ENCODE measurements around the gene ERN1. TPM values are rescaled to one million over a fixed set of nuclear protein-coding genes. Genes with fewer than 3 reads are reported as not detected.
A peak's percentile ranks its signal among the peaks of the same experiment; 100 is the strongest.

ERN1 gene
- total and polyA plus RNA-seq, 2 of the 13 experiments (the other 11 are each of a cell fraction or from before 2014, with no cell fraction given), result 6.0 to 12.7 TPM

- TF ChIP-seq MLLT10 (CRISPR knock-in tag; IDR thresholded peaks at IDR 0.05) (no peak), HNF4A (CRISPR knock-in tag; IDR thresholded peaks at IDR 0.05) (0 out of 2 replicates have a peak, but pooled peaks have one; percentile 55), ZSCAN12 (CRISPR knock-in tag; IDR thresholded peaks at IDR 0.05) (no peak), ZBTB8A (CRISPR knock-in tag; IDR thresholded peaks at IDR 0.05; ENCODE audit: borderline replicate concordance, low read depth) (no peak), ZNF292 (CRISPR knock-in tag; IDR thresholded peaks at IDR 0.05; ENCODE audit: borderline replicate concordance, low read depth) (peak; percentile 79; the same call in 1 of the 2 replicates), U2AF2 (IDR thresholded peaks at IDR 0.05; ENCODE audit: low read depth, low read length) (no peak), RFXAP (CRISPR knock-in tag; IDR thresholded peaks at IDR 0.05; ENCODE audit: borderline replicate concordance) (peak; percentile 18; the same call in 1 of the 2 replicates), ZNF138 (CRISPR knock-in tag; IDR thresholded peaks at IDR 0.05; ENCODE audit: low read depth) (no peak), ZNF562 (CRISPR knock-in tag; IDR thresholded peaks at IDR 0.05; ENCODE audit: borderline replicate concordance) (no peak), ZNF879 (CRISPR knock-in tag; IDR thresholded peaks at IDR 0.05) (no peak), ZNF10 (CRISPR knock-in tag; IDR thresholded peaks at IDR 0.05; ENCODE audit: borderline replicate concordance, low read depth) (no peak), ATF6 (CRISPR knock-in tag; conservative IDR thresholded peaks at IDR 0.05) (no peak), KLF13 (CRISPR knock-in tag; IDR thresholded peaks at IDR 0.05) (peak; percentile 36; the same call in 1 of the 2 replicates), ZNF280D (CRISPR knock-in tag; IDR thresholded peaks at IDR 0.05) (peak; percentile 40; the same call in 1 of the 2 replicates), ZC3H4 (CRISPR knock-in tag; IDR thresholded peaks at IDR 0.05; ENCODE audit: borderline replicate concordance) (no peak), ATRX (CRISPR knock-in tag; IDR thresholded peaks at IDR 0.05; ENCODE audit: borderline replicate concordance) (no peak), HDAC2 (CRISPR knock-in tag; IDR thresholded peaks at IDR 0.05) (peak; percentile 85)
- TF ChIP-seq, protein P1, sequence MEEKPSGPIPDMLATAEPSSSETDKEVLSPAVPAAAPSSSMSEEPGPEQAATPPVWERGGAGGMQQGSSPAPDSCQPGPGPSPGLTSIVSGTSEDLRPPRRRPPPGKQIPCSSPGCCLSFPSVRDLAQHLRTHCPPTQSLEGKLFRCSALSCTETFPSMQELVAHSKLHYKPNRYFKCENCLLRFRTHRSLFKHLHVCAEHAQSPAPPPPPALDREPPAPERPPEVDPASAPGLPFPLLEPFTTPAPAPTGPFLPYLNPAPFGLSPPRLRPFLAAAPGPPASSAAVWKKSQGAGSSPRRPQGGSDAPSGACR (CRISPR knock-in tag; IDR thresholded peaks at IDR 0.05), result peak; percentile 84; the same call in 1 of the 2 replicates
- TF ChIP-seq, protein P2, sequence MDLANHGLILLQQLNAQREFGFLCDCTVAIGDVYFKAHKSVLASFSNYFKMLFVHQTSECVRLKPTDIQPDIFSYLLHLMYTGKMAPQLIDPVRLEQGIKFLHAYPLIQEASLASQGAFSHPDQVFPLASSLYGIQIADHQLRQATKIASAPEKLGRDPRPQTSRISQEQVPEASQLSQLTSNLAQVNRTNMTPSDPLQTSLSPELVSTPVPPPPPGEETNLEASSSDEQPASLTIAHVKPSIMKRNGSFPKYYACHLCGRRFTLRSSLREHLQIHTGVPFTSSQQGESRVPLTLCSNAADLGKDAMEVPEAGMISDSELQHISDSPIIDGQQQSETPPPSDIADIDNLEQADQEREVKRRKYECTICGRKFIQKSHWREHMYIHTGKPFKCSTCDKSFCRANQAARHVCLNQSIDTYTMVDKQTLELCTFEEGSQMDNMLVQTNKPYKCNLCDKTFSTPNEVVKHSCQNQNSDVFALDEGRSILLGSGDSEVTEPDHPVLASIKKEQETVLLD (CRISPR knock-in tag; IDR thresholded peaks at IDR 0.05; ENCODE audit: low read depth), result no peak
- TF ChIP-seq, protein P3, sequence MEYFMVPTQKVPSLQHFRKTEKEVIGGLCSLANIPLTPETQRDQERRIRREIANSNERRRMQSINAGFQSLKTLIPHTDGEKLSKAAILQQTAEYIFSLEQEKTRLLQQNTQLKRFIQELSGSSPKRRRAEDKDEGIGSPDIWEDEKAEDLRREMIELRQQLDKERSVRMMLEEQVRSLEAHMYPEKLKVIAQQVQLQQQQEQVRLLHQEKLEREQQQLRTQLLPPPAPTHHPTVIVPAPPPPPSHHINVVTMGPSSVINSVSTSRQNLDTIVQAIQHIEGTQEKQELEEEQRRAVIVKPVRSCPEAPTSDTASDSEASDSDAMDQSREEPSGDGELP (IDR thresholded peaks at IDR 0.05; ENCODE audit: borderline replicate concordance, low read depth), result peak; percentile 52; the same call in 1 of the 2 replicates
Observed at GRCh38 chr17:64155751-64156544, 26.0 kb upstream of the ERN1 start (continued).

Measured in HepG2 (cell line).